Psoas muscle (tissue), 8 donors: ENCODE results near the gene XXYLT1. TPM values are rescaled to one million over a fixed set of nuclear protein-coding genes. Genes with fewer than 3 reads are reported as not detected.

Source experiments
- ATAC-seq, 4 donors: fragments of 200-7000 bp; cut with Tn5 transposase; one replicate each; pipeline ENCODE4 v1.9.1; 2020; ENCODE audit warnings: moderate library complexity in 3 of 4, mild to moderate bottlenecking in 2 of 4
- DNase-seq, 2 donors: peaks; one replicate each; pipeline ENCODE4 v3.0.0-alpha.2; 2020
- H3K27ac ChIP-seq: fragments of 200-600 bp; one replicate; pipeline ENCODE4 v1.8.0; 2022
- H3K27me3 ChIP-seq, 3 donors: fragments of 200-600 bp in 1 of 3; one replicate each; pipeline versions ENCODE4 v1.6.1 to v1.8.0; 2013 to 2022; ENCODE audit warnings: low read length in 2 of 3, mild to moderate bottlenecking in 2 of 3, moderate library complexity in 1 of 3; ENCODE audit not compliant: insufficient read depth in 3 of 3
- H3K36me3 ChIP-seq, 2 donors: fragments of 200-600 bp in 1 of 2; one replicate each; pipeline versions ENCODE4 v1.6.1 to v1.8.0; 2013 to 2022; ENCODE audit warnings: low read depth in 1 of 2, mild to moderate bottlenecking in 1 of 2, moderate library complexity in 1 of 2; ENCODE audit not compliant: insufficient read depth in 1 of 2
- H3K4me1 ChIP-seq: fragments of 200-600 bp; one replicate; pipeline ENCODE4 v1.8.0; 2022
- H3K4me3 ChIP-seq: fragments of 200-600 bp; one replicate; pipeline ENCODE4 v1.8.0; 2022; ENCODE audit warnings: mild to moderate bottlenecking
- H3K9me3 ChIP-seq: fragments of 200-600 bp; one replicate; pipeline ENCODE4 v1.8.0; 2022
- WGBS, 3 donors: extraction: QIAGEN DNeasy Blood & Tissue Kit; methylation state at CpG; one replicate each; pipeline versions ENCODE4 v1.1.6 to v1.1.7; 2013; 5-methylcytosine and 5-hydroxymethylcytosine counted together
- intact Hi-C, 2 donors: fragments of 100-400 bp; cut with DNase I; formaldehyde crosslinking; loops; one replicate each; pipeline versions ENCODE4 v1.11.0 to v1.14.2; 2022
- polyA plus RNA-seq, 3 donors: library from polyadenylated mRNA; stranded (reverse); fragments of 200-250 nt; gene quantifications; one replicate each; pipeline ENCODE4 v1.2.3, GENCODE V29; 2013
- total RNA-seq, 4 donors: library from RNA; stranded (reverse); fragmentation: NEBNext Ultra II Directional in 2 of 4; extraction: Animal tissue kit (Norgen Biotek cat#: 25700) in 2 of 4; gene quantifications; one replicate each; pipeline versions ENCODE4 v1.2.1 to v1.2.4, GENCODE V29; 2021 to 2023
- TF ChIP-seq, protein P1 (sequence below): fragments of 200-600 bp; IDR thresholded peaks from one replicate; pipeline ENCODE4 v1.8.0; 2022; ENCODE audit warnings: antibody characterized with exemption
- donor health status: healthy with polysubstance abuse.
- donor health status: DM: no; HTN: no; CAD: no; lungs with moderate emphysema.
- donor health status: Bipolar disorder and iron deficiency.
- donor health status: healthy.
- donor health status: DM: yes; HTN: yes; CAD: no.
- donor health status: DM: no; HTN: no; CAD: no.
- donor health status: DM: no; HTN: no; CAD: no.
- donor health status: DM: yes; HTN: yes; CAD: no.

The XXYLT1 gene
- total and polyA plus RNA-seq, 7 donors, result 0.86 to 3.5 (median 1.8) TPM

DNA sequence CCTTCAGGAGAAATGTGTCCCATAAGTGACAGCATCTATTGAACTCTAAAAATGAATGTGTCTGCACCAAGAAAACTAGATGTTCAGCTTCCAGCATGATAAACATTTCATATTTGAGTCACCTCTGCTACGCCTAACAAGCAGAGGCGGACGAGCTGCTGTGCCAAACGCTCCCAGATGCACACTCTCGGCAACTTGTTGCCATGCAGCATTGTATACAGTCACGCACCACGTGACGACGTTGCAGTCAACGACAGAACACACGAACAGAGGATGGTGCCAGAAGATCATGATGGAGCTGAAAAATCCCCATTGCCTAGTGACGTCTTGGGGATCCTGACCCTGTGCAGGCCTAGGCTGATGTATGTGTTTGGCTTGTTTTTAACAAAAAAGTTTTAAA is 137.5 kb downstream of the XXYLT1 start:
- no peaks in the 10 kb centered on the region for H3K4me1 ChIP-seq
- H3K4me3 ChIP-seq, result no peak overlapping the region
- peak in 1 of 2 donors; percentile 53 for DNase-seq
- no peaks in the 10 kb centered on the region for H3K27me3 ChIP-seq
- no peaks in the 10 kb centered on the region for H3K9me3 ChIP-seq
- H3K36me3 ChIP-seq, result no peaks in the 10 kb centered on the region
- intact Hi-C loops, result no loop called here
- WGBS, 3 donors, result 59 to 62% (median 60%) methylated on average over 12 of the region's 12 CpGs
- ATAC-seq, result no peak
- TF ChIP-seq, protein P1, sequence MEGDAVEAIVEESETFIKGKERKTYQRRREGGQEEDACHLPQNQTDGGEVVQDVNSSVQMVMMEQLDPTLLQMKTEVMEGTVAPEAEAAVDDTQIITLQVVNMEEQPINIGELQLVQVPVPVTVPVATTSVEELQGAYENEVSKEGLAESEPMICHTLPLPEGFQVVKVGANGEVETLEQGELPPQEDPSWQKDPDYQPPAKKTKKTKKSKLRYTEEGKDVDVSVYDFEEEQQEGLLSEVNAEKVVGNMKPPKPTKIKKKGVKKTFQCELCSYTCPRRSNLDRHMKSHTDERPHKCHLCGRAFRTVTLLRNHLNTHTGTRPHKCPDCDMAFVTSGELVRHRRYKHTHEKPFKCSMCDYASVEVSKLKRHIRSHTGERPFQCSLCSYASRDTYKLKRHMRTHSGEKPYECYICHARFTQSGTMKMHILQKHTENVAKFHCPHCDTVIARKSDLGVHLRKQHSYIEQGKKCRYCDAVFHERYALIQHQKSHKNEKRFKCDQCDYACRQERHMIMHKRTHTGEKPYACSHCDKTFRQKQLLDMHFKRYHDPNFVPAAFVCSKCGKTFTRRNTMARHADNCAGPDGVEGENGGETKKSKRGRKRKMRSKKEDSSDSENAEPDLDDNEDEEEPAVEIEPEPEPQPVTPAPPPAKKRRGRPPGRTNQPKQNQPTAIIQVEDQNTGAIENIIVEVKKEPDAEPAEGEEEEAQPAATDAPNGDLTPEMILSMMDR, result no peak
- no peak overlapping the region for H3K27ac ChIP-seq

DNA sequence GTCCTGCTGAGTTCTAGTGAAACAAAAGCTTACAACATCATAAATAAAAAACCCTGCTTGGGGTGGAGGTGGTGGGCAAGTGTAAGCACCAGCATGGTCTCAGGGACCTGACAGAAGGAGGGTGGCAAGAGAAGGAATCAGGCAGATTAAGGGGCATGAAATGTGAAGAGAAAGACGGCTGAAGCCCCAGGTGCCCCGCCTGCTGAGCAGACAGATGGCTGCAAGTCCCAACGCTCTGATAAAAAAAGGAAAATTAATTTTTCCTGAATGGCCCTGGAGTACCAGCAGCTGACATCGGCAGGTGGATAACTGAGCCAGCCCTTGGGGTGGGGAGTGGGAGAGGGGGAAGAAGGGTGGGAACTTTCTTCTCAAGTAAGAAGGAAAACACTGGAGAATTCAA is 137.9 kb downstream of the XXYLT1 start:
- Histone ChIP-seq H3K9me3 (no peaks in the 10 kb centered on the region), H3K4me1 (no peaks in the 10 kb centered on the region), H3K27me3 (no peaks in the 10 kb centered on the region), H3K27ac (no peak overlapping the region), H3K36me3 (no peaks in the 10 kb centered on the region), H3K4me3 (no peak overlapping the region)
- ATAC-seq (no peak), DNase-seq (no peak)
- TF ChIP-seq, protein P1, result no peak
- 63 to 73% (median 72%) methylated on average over 4 of the region's 4 CpGs for WGBS, 3 donors
- intact Hi-C loops, result no loop called here

DNA sequence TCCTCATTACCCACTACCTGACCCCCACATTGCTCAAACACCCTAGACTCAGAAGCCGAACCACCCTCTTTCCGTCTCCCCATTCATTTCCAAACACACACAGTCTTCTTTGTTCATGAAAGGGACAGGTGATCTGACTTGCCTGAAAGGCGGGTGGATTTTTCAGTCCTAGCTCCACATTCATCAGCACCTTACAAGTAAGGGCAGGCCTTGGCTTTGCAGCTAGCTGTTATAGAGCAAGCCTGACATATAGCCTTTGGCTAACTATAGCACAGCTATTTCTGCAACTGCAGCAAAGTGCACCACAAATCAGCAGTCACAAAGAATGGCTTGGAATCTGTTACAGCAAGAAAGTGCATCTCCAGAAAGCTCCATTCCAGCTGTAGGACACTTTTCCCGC is 139.8 kb downstream of the XXYLT1 start:
- no peaks in the 10 kb centered on the region for H3K9me3 ChIP-seq
- WGBS, 3 donors, result 97 to 100% (median 100%) methylated on average over 4 of the region's 4 CpGs
- TF ChIP-seq, protein P1, result no peak

DNA sequence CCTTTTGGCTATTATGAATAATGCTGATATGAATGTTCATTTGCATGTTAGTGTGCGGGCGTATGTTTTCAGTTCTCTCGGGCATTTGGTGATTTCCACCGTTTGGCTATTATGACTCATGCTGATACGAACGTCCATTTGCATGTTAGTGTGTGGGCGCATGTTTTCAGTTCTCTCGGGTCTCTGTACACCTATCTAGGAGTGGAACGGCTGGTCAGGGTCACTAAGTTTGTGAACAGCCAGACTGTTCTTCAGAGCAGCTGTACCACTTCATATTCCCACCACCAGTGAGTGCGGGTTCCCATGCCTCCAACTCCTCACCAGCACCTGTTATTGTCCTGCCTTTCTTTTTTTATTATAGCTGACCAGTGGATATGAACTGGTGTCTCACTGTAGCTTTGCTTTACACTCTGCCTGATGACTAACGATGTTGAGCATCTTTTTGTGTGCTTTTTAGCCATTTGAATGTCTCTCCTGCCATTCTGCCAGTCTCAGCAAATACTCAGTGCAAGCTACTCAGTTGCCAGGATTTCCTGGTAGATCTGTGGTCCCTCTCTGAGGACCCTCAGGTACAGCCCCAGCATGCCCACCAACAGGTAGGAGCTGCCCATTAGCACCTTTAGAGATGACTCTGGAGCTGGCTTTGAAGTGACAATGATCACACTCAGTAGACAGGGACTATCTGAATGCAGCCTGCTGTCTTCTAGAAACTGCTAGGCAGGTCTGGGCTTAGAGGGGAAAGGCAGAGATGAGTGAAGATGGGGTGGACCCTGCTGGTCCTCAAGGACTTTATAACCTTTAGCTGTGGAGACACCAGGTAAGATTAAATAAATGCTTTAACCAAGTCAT is 141.1 kb downstream of the XXYLT1 start:
- TF ChIP-seq, protein P1, result no peak
- Histone ChIP-seq H3K4me1 (no peaks in the 10 kb centered on the region), H3K36me3 (no peaks in the 10 kb centered on the region), H3K4me3 (no peak overlapping the region), H3K27ac (no peak overlapping the region), H3K9me3 (no peaks in the 10 kb centered on the region), H3K27me3 (no peaks in the 10 kb centered on the region)
- ATAC-seq (no peak), DNase-seq (no peak)
- intact Hi-C loops, result no loop called here
- 88 to 90% (median 89%) methylated on average over 11 of the region's 11 CpGs for WGBS, 3 donors

More for the DNA sequence above, 139.8 kb downstream of the XXYLT1 start:
- Histone ChIP-seq H3K36me3 (no peaks in the 10 kb centered on the region), H3K27me3 (no peaks in the 10 kb centered on the region), H3K27ac (no peak overlapping the region), H3K4me3 (no peak overlapping the region), H3K4me1 (no peaks in the 10 kb centered on the region)
- ATAC-seq (no peak), DNase-seq (no peak)
- intact Hi-C loops, result no loop called here
